Heart right ventricle (tissue), 16 donors: Measurements from ENCODE around the gene DTNBP1. TPM values are rescaled to one million over a fixed set of nuclear protein-coding genes. Genes with fewer than 3 reads are reported as not detected.
A peak's percentile ranks its signal among the peaks of the same experiment; 100 is the strongest.

Source experiments
- ATAC-seq, 8 donors: fragments of 200-7000 bp; cut with Tn5 transposase; one replicate each; pipeline ENCODE4 v1.9.1; 2020; ENCODE audit warnings: mild to moderate bottlenecking in 8 of 8, moderate library complexity in 8 of 8, moderate number of reproducible peaks in 1 of 8
- DNase-seq, 2 donors: peaks; one replicate each; pipeline ENCODE4 v3.0.0-alpha.2; 2020
- H3K27ac ChIP-seq, 10 donors: fragments of 200-600 bp; sonication (generic) in 2 of 10; one replicate each; pipeline versions ENCODE4 v1.5.0 to v1.8.0; 2020 to 2022; ENCODE audit warnings: mild to moderate bottlenecking in 3 of 10
- H3K27me3 ChIP-seq, 7 donors: fragments of 200-600 bp; one replicate each; pipeline ENCODE4 v1.8.0; 2021 to 2022; ENCODE audit warnings: mild to moderate bottlenecking in 2 of 7
- H3K36me3 ChIP-seq, 9 donors: fragments of 200-600 bp; sonication (generic) in 1 of 9; one replicate each; pipeline versions ENCODE4 v1.5.0 to v1.8.0; 2020 to 2022; ENCODE audit warnings: mild to moderate bottlenecking in 2 of 9
- H3K4me1 ChIP-seq, 9 donors: fragments of 200-600 bp; sonication (generic) in 1 of 9; one replicate each; pipeline versions ENCODE4 v1.5.0 to v1.8.0; 2020 to 2022; ENCODE audit warnings: mild to moderate bottlenecking in 4 of 9
- H3K4me3 ChIP-seq, 10 donors: fragments of 200-600 bp; sonication (generic) in 2 of 10; one replicate each; pipeline versions ENCODE4 v1.5.0 to v1.8.0; 2020 to 2022; ENCODE audit warnings: mild to moderate bottlenecking in 7 of 10, moderate library complexity in 2 of 10
- H3K9me3 ChIP-seq, 11 donors: fragments of 200-600 bp in 10 of 11; sonication (generic) in 2 of 11; one replicate each; pipeline versions ENCODE4 v1.5.0 to v1.8.0; 2013 to 2022; ENCODE audit warnings: mild to moderate bottlenecking in 2 of 11, control low read depth in 1 of 11, moderate library complexity in 1 of 11
- CTCF ChIP-seq, 9 donors: fragments of 200-600 bp; sonication (generic) in 2 of 9; IDR thresholded peaks; one replicate each; pipeline versions ENCODE4 v1.5.0 to v1.8.0; 2021 to 2022; ENCODE audit warnings: antibody characterized with exemption in 9 of 9, mild to moderate bottlenecking in 5 of 9, moderate library complexity in 1 of 9
- WGBS, 2 donors: extraction: QIAGEN DNeasy Blood & Tissue Kit; methylation state at CpG; one replicate each; pipeline ENCODE4 v1.1.7; 2013; ENCODE audit warnings: inconsistent platforms in 1 of 2; 5-methylcytosine and 5-hydroxymethylcytosine counted together
- intact Hi-C, 10 donors: fragments of 100-400 bp; cut with DNase I; formaldehyde crosslinking; loops; one replicate each; pipeline versions ENCODE4 v1.11.1 to v1.14.2; 2022
- polyA plus RNA-seq, 2 donors: library from polyadenylated mRNA; stranded (reverse); fragments of 200-250 nt; gene quantifications; one replicate each; pipeline ENCODE4 v1.2.3, GENCODE V29; 2013
- total RNA-seq, 10 donors: library from RNA; stranded (reverse); fragmentation: NEBNext Ultra II Directional in 3 of 10; extraction: Animal tissue kit (Norgen Biotek cat#: 25700) in 3 of 10; gene quantifications; one replicate each; pipeline versions ENCODE4 v1.2.1 to v1.2.4, GENCODE V29; 2021 to 2023
- donor health status: Arrhythmogenic right ventricular cardiomyopathy.
- donor health status: ischemic (EF 13 %, LVEDD 7.1; RV severe dilation, severe dysfunction).
- donor health status: healthy with polysubstance abuse.
- donor health status: DM: no; HTN: yes; CAD: no.
- donor health status: DM: no; HTN: no; CAD: no.
- donor health status: ischemic (EF 25% LVEDD 6.9; RV normal size, moderate dysfunction).
- donor health status: ischemic (EF 25% LVEDD 5.7; RV mildly dilated, moderate dysfunction).
- donor health status: healthy.
- donor health status: DM: yes; HTN: yes; CAD: no.
- donor health status: Ischemic cardiomyopathy.
- donor health status: ischemic (EF 35%, LVEDD 5.7; RV mildly dilated, moderate dysfunction).
- donor health status: nonischemic (EF 11% LVEDD 7.7; RV severe dilation, severe dysfunction).
- donor health status: DM: yes; HTN: yes; CAD: no.
- donor health status: PGD.
- donor health status: ischemic (EF 29% LVEDD 5.4; RV normal size, mild dysfunction).
- donor health status: nonischemic (EF 23%, LVEDD 6.1; RV moderate dilation, normal function).

Gene DTNBP1
- total and polyA plus RNA-seq, 12 donors: 5.0 to 27.5 (median 18.4) TPM

- H3K9me3 ChIP-seq: no peaks in the 10 kb centered on the region
- intact Hi-C loops: loop anchor here in 9 of 10 donors (2.0 to 10.0 kb wide), 22 partner anchors 106 to 1709 kb away; partner anchors contain the start of gene JARID2 (in 2 of the 9)
- peak overlapping the region in 9 of 10 donors; percentile 7 to 80 (median 49) for H3K27ac ChIP-seq
- WGBS, 2 donors: 67 to 68% methylated on average over 8 of the region's 8 CpGs
- no peaks in the 10 kb centered on the region for H3K27me3 ChIP-seq
- peak in 7 of 8 donors; percentile 39 to 75 (median 62) for ATAC-seq
- no peak for DNase-seq
- peak; percentile 67 to 87 (median 76) for TF ChIP-seq CTCF (IDR thresholded peaks at IDR 0.05)
- peaks cover 0 to 21% (median 0%) of the 10 kb centered on the region in 9 donors for H3K36me3 ChIP-seq
- H3K4me1 ChIP-seq: peaks cover 0 to 52% (median 33%) of the 10 kb centered on the region in 9 donors
- H3K4me3 ChIP-seq: no peak overlapping the region
Observed at GRCh38 chr6:15623276-15624116, 39.3 kb downstream of the DTNBP1 start.

GRCh38 chr6:15622045-15622740 lies 40.6 kb downstream of the DTNBP1 start:
- Histone ChIP-seq H3K9me3 (no peaks in the 10 kb centered on the region), H3K27me3 (no peaks in the 10 kb centered on the region), H3K36me3 (peaks cover 0 to 19% (median 0%) of the 10 kb centered on the region in 9 donors), H3K4me3 (no peak overlapping the region), H3K4me1 (peaks cover 0 to 39% (median 33%) of the 10 kb centered on the region in 9 donors), H3K27ac (peak overlapping the region; percentile 46 to 80 (median 75))
- intact Hi-C loops: loop anchor here in 9 of 10 donors (2.0 to 10.0 kb wide), 22 partner anchors 105 to 1707 kb away; partner anchors contain the start of gene JARID2 (in 2 of the 9)
- no peak for ATAC-seq
- DNase-seq: no peak
- TF ChIP-seq CTCF (IDR thresholded peaks at IDR 0.05): no peak
- WGBS, 2 donors: 83 to 87% methylated on average over 4 of the region's 4 CpGs

- no peaks in the 10 kb centered on the region for H3K9me3 ChIP-seq
Observed at GRCh38 chr6:15621203-15622044, 41.4 kb downstream of the DTNBP1 start.

More at GRCh38 chr6:15621203-15622044, 41.4 kb downstream of the DTNBP1 start:
- H3K36me3 ChIP-seq: peaks cover 0 to 11% (median 0%) of the 10 kb centered on the region in 9 donors
- H3K27me3 ChIP-seq: no peaks in the 10 kb centered on the region
- TF ChIP-seq CTCF (IDR thresholded peaks at IDR 0.05): no peak
- no peak overlapping the region for H3K4me3 ChIP-seq
- intact Hi-C loops: loop anchor here in 9 of 10 donors (1.0 to 10.0 kb wide), 23 partner anchors 104 to 1707 kb away; partner anchors contain the start of gene JARID2 (in 2 of the 9)
- peak; percentile 34 to 45 for DNase-seq
- H3K4me1 ChIP-seq: peaks cover 0 to 41% (median 33%) of the 10 kb centered on the region in 9 donors
- peak overlapping the region; percentile 46 to 80 (median 75) for H3K27ac ChIP-seq
- ATAC-seq: peak; percentile 83 to 94 (median 90)
- WGBS, 2 donors: 13 to 14% methylated on average over 6 of the region's 6 CpGs
